Ecto neural progenitor cell (in vitro differentiated cells): ENCODE results near the gene ZNF521.

ENCODE experiments used
- DNase-seq: peaks from one replicate; pipeline ENCODE4 v3.0.0-alpha.2; 2018; ENCODE audit warnings: low spot score

Gene ZNF521

DNA sequence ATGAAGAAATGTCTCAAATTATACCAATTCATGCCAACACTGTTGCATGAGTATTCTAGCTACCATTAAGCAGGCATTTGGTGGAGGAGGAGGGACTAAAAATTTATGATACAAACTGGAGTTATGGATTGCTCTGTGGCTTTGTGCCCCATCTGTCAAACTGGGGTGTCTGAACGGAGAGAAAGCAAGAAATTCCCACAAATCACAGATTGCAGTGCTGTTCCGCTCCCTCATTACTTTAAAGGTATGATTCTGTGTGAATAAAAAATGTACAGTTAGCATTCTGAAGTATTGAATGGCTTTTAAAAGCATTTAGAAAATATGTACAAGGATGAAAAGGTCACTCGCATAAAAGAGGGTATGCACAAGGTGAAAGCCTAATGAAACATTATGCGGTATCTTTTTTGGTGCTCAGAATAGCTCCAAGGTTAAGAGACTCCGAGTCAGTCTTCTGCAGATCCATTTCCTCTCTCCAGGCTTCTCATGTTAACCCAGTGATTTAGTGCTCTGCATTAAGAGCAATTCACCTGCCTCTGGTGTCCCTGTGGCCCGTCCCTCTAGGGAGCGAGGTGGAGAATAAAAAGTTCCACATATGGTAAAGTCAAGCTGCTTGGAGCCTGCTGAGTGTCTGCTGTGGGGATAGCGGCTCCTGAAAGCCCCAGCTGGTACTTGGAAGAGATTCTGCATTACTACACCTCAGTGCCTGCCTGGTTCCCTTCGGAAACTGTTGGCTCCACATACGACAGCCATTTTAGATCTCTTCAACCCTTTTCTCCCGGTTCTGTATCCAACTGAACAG lies 184.2 kb downstream of the ZNF521 start:
- DNase-seq = no peak

DNA sequence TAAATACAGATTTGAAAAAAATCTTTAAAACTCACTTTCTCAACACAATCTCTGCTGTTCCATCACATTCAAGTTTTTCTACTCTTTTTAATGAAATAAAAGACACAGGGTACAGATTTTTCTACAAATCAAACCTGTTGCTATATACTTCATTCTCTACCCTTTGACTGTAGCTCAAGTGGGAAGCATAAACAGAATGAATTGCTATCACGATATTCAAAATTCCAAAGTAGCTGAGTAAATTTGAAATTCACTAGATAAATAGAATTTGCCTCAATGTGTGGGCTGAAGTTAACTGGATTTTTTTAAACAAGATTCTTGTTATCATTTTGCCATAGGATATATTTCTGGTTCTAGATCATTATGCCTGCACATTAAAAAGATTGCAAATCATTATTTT lies 185.9 kb downstream of the ZNF521 start:
- no peak for DNase-seq

DNA sequence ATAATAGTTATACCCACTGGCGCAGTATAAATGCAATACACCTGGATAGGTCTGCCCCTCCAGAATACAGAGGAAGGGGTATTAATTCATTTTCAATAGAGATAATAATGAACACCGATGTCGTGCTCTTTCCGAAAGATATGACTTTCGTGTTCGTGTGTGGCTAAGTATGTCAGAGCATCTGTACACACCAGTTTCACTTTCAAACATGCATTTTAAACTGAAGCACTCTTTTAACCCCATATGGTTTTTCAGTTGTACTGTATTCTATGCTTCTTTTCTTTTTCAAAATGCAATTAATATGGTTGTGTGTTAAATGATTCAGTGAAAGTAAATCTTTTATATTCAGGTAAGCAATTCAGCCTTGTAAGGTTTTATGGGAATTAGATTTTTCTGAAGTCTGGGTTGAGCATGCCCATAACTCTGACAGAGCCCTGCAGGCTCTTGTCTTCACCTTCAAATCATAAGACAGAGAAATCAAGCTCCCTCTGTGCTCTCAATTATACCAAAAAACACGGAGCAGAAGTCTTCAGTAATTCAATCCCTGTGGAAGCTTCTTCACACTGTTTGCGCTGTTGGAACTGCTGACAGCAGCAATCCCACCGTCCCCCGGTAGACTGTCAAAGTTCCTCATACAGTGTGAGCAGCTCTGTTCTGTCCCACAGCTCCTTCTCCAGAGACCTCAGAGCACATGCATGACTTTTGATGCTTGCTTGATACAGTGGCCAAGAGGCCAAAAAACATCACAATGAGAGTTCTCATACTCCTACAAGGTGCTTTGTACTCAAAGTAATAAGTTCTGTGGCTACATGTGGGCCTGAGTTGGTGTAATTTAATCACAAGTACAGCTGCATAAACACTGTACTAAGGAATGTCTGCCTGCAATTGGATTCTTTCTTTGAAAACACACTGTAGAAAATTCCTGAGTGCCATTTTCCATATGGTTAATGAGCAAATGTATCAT lies 186.8 kb downstream of the ZNF521 start:
- DNase-seq = no peak

DNA sequence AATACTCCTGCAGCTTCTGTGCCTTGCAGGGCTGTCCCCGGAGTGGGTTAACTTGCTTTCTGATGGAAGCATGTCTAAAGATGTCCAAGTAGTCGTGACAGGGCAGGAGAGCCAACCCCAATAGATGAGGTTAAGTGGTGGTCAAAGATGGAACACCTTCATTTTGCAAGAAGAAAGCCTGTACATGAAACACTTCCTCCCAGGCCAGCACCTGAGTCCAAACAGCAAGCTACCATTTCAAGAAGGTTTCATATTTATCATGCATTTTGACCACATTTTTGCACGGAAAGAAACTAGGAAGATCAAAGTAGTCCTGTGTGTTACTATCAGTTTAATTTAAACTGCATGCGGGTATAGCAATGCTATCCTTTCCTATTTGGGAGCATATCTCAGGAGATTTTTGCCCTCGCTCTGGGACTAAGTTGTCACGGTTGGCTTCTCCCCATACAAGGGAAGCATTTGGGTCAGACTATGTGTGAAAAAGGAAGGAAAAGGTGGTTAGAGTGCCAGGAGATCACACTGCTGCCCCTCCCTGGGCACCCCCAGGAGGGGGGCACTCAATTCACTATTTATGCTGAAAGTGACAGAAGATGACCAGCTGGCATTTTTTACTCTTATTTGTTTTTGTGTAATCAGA lies 187.6 kb downstream of the ZNF521 start:
- no peak for DNase-seq

DNA sequence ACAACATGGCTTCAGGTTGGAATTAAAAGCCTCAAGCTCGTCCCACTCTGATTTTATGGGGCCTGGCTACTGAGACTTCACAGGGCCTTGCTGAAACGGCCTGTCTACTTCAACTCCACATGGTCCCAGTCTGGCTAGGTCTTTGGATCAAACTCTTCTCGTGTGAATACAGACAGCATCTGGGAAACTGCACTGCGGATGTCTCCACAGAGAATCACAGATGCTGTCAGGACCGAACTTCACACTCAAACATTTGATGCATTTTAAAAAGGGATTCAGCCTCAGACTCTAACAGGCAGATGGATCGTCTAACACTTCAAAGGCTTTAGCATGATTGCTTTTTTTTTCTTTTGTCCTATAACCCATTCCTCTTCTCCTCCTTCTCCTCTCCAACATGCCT lies 198.5 kb downstream of the ZNF521 start:
- DNase-seq = no peak

DNA sequence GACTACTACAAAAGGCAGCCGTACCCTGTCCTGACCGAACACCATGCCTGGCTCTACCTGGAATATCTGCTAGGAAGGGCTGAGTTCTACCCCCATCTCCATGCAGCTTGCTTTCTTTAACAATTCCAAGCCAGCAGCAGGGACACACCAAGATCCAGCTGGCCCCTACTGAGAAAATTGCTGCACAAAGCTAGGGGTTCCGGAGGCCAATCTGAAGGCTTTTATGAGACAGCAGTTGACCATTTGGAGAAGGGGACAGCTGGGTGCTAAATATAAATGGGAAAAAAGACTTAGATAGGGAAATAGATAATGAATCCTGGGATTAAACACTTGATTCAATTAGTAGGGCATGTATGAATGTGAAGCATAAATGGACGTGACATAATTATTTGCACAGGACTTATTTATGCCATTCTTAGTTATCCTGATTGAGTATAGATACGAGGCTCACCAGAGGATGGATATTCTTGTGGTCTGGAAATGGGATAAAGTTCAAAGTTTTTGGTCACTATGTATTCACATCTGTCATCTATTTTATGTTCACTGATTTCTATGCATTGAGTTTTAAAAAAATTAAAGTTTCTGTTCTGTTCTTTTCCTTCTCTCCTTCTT lies 204.0 kb downstream of the ZNF521 start:
- DNase-seq = no peak

DNA sequence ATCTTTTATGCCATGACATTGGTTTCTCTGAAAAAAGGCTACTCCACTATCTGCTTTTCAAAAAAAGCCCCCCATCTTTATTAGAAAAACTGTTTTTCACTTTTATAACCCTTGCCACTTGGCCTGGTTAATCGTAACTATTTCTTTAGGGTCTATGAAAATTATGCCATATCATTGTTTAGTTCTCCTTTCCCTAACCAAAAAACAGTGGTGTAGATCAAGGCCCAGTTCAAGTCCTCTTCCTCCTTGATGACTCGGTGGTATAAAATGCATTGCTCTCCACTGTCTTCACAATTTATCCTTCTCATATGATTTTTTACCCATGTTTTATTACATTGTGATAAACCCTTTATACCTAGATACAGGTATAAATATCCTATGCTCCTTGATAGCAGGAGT lies 205.5 kb downstream of the ZNF521 start:
- no peak for DNase-seq

DNA sequence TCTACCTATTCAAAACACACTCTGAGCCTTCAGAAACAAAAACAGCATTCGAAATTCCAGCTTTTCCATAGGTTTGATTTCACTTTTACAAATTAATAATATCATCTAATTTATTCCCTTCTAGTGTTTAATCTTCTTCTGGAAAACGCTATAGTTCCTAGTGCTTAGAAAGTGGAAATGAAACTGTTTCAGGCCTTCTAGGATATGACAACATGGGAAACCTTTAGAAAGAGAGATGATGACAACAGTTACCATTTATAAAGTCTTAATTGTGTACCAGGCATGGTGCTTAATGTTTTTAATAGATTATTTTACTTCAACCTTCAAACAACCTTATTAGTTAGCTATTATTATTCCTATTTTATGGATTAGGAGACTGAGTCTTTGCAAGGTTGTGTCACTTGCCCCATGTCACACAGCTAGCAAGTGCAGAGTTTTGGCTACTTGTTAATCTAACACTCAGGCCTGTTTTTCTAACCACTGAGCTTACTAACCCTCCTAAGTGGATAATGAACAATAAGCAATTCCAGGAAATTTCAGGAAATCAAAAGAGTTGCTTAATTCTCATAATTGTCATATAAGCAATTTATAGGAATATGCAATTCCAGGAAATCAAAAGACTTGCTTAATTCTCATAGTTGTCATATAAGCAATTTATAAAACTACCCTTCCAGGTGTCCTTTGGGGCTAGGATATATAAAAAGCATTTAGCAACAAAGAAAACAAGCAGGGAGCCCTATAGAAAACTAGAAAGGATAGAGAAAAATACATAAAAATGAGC lies 206.0 kb downstream of the ZNF521 start:
- no peak for DNase-seq

DNA sequence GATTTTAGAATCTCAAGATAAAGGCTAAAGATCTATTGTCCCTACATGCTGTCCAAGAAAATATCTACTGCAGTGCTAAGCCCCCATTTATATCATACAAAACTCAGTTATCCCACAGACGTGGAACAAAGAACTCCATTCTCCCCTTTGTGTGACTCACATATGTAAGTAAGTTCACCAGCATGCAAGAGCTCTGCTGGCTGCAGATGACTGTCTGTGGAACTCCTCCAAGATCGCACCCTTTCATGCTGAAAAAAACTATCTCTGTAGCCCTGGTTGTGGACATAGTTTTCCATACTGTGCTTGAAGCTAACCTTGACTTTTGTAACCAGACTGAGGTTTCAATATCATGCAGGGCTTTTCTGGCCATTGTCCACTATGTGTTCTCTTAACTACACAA lies 207.1 kb downstream of the ZNF521 start:
- DNase-seq = no peak

DNA sequence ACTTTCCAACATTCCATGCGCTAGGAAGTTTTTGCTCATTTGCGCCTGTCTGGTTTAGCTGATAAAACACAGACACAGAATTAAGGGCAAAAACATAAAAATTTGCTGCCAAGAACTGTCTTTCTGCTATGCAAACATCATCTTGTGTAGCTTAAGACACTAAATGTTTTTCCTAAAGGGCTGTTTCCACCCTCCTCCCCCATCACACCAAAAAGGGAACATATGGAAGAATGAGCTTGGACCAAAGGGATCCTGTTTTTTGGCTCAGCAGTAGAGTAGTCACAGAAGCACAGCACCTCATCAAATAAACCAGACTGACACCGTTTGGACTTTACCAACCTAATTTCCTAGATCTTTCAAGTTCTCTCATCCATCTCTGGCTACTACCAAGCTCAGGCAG lies 210.1 kb downstream of the ZNF521 start:
- DNase-seq = no peak

DNA sequence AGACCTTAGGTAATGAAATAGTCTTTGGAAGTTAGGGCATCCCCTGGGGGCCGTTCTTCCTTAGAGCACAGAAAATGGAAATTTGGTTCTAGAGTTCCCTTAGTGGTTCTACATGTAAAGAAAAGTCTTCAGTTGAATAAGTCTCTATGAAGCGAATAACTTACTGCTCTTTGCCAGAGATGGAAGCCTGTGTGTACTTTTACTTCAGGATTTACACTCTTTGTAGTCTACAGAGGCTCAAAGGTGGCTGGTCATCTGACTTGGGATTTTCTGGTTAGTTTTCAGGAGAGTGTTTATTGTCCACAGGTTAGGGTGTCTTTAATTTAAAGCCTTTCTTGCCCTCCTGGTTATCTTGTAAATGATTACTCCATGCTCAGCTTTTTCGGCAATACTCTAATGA lies 210.6 kb downstream of the ZNF521 start:
- no peak for DNase-seq

DNA sequence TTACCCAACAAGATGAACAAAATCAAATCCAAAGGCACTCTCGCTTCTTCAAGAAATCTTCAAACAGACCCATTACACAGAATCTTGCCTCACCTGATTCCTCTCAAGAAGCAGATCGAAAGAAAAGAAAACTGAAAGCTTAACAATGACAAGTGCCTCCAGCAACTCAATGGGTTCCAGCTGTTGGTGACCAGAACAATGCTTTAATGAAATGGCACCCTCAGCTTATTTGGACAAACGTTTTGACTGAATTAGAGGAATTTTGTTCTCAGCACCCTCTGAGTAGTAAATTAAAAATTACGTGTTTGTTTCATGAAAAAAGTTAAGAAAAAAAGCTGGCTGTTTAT lies 211.0 kb downstream of the ZNF521 start:
- no peak for DNase-seq

DNA sequence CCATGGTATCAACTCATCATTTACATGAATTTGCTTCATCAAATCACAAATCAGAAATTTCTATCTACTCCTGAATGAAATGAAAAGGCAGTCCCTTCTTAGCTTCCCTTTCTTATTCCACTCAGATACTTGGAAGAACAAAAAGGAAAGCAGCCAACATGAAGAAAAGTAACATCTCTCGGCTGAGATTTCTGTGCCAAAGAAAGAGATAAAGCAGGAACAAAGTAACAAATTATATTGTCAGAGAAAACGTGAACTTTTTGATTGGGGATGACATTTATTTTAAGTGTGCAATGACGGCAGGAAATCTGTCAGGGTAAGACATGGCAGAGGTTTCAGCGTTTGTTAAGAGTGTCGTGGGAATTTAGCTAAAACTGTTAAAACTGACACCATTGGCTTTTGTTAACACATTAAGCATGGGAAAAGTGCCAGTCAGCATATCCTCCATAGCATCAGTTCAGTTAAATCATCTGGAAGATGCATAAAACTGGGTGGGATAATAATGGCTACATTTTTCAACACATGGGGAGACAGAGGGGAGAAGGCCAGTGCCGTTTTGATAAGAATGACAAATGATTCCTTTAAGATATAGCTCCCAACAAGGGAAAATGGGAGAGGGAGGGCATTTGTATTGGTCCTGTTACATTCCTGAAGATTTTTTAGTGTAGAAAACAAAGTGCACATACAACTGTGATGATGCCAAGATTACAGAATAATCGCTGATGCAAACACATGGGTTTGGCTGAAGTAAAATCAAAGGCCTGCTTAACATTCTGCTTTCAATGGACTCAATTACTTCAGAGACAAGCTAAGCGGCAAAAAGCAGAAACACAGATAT lies 211.6 kb downstream of the ZNF521 start:
- DNase-seq = no peak

DNA sequence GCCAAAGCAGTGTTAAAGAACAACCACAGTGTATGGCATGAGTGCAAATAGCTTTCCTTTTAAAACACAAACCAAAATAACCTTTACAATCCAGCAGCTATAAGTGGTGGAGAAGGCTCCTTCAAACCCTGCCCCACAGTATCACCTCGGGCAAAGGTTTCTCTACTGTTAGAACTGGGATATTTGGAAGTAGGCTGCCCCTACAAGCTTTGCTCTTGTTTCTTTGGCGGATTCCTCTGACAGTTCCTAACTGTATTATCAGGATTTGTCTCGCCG lies 214.8 kb downstream of the ZNF521 start:
- DNase-seq = no peak

DNA sequence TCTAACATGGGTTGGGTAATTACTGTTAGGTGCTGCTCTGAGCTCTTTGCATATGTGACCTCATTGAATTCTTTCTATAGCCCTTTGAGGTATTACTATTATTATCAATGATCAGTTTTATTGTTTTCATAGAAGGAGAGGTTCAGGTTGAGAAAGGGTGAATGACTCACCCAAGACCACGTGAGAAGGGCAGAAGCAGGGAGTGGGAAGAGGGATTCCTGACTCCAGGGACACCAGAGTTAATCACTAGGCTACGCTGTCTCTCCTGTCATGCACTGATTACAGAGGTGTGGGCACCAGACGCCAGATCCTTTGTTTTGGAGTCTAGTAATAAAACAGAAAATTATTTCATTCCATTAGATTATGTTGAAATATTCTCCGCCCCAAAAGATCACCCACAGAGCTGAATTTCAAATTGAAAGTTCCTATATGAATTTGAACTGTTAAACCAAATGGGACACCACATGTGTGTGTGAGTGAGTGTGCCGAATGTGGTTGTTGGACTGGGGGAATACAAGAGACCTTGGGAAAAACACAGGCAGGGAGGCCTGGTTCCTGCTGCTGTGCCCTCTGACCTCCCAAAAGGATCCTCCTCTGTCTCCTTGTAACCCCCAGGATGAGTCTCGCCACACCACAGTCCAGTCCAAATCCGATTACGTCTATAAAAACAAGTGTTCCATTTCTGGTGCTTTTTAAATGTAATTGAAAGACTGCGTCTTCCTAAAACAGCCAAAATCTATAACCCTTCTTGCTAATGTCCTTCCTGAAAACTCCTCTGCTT lies 215.4 kb downstream of the ZNF521 start:
- DNase-seq = no peak

DNA sequence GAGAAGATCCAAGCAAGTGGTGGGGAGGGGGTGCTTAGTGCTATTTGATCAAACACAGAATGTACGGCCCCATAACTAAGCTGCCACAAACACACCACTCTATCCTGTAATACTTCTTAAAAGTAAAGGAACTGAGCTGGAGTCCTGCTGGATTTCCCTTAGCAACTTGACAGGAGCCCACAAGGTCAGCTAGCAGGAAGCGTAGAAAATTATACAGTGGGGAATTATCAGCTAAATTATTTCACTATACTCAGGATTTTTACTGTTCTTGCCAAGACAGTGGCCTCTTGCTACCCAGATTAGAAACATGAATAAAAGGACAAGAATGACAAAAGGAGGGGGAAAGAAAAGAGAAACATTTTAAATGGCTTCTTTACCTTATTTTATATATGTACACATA lies 217.1 kb downstream of the ZNF521 start:
- no peak for DNase-seq

DNA sequence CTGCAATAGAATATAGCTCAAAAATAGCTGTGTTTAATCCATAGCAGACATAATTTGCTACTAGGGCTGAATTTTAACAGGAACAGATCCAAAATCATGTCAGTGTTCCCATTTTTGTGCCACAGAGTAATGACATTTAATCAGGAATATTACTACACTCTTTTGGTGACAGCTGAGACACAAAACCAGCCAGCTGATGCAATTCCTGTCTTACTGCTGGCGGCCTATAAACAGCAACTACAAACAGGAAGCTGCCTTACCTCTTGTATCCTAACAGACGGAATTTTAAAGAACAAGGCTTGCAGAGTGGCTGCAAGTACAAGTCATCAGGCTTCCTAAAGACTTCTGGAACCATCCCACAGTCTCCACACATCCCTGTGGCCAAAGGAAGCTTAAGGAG lies 218.1 kb downstream of the ZNF521 start:
- no peak for DNase-seq

DNA sequence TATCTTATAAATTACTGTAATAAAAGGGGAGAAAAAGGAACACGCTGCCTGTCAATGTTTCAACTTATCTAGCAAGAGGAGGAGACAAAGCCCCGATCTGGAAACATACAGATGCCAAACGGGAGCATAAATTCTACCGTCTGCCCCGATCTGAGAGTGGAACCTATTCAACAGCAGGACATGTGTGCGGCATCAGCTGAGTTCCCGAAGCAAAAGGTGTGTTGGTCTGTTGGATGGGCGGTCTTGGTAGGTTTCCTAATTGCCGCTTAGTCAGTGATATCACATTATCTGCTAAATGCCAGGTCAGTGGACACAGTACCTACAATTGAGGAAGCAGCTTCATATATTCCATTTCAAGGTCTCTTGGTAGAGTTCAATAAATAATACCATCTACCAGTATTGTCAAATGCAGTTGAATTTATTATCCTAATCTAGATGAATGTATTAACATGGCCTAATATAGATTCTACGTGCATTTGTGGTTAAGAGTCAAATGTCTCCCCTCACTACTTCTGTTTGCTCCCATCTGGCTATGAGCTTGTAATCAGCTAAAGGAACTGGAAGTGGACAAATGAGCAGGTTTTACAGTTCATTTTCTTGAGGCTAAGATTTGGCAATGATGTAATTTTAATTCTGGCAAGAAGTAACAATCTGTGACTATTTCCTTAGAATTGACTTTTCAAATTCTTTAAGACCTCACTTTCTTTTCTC lies 219.0 kb downstream of the ZNF521 start:
- DNase-seq = no peak

DNA sequence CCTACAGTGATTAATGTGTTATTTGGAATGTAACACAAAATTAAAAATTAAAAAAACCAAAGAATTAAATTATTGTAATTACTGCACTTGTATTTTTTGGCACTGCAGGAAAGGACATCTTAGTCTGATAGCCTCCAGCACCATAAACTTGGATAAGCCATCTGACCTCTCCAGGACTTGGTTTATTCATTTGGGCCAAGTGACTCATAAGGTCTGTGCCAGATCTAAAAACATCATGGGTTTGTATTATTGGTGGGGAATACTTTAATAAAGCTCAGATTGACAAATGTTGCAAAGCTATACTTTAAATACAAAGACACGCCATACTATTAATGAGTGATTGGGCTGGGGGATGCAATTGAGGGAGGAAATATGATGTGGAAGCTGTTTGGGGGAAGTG lies 225.2 kb downstream of the ZNF521 start:
- DNase-seq = no peak

DNA sequence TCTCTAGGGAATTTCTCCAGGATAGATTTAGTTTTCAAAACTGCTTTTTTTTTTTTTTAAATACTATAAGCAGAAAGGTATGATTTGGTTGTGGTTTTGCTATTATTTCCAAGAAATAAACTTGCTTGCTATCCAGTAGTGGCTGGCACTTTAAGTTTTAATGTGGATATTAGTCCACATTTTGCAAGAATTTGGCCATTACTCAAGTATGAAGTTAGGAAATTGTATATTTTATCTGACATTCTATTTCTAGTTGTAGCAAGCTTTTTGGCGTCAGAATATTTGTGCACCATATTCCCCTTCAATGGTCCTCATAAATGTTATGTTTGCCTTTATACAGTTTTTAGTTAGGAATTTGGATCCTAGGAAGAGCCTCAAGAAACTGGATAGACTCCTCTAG lies 226.3 kb downstream of the ZNF521 start:
- no peak for DNase-seq
